ENCODE results near the gene NFIC.
"Not testable (repeated sequence)": the region's sequence is repeated elsewhere in the genome, so short reads cannot be mapped to it uniquely, and the experiment has no call there.

Gene NFIC

GRCh38 chr19:3431760-3432397 lies 65.5 kb downstream of the NFIC start:
- DNase-seq: no peak

- DNase-seq: no peak
These were observed 66.9 kb downstream of the NFIC start for GRCh38 chr19:3433313-3433712.

GRCh38 chr19:3433805-3434540 lies 67.6 kb downstream of the NFIC start:
- DNase-seq: no peak

GRCh38 chr19:3434630-3435553 lies 68.5 kb downstream of the NFIC start:
- DNase-seq: peak; percentile 98

- no peak for DNase-seq
These were observed 73.7 kb downstream of the NFIC start for GRCh38 chr19:3440082-3440481.

- peak; percentile 71 for DNase-seq
These were observed 75.0 kb downstream of the NFIC start for GRCh38 chr19:3441089-3441985.

- DNase-seq: no peak
These were observed 75.6 kb downstream of the NFIC start for GRCh38 chr19:3441986-3442329.

GRCh38 chr19:3442487-3443071 lies 76.2 kb downstream of the NFIC start:
- DNase-seq: no peak

- DNase-seq: peak; percentile 86
These were observed 77.7 kb downstream of the NFIC start for GRCh38 chr19:3443840-3444694.

GRCh38 chr19:3444695-3445234 lies 78.4 kb downstream of the NFIC start:
- DNase-seq: no peak

GRCh38 chr19:3446657-3447056 lies 80.3 kb downstream of the NFIC start:
- not testable (repeated sequence) for DNase-seq

GRCh38 chr19:3448616-3449334 lies 82.4 kb downstream of the NFIC start:
- DNase-seq: no peak

GRCh38 chr19:3450796-3451411 lies 84.5 kb downstream of the NFIC start:
- DNase-seq: peak; percentile 34

- no peak for DNase-seq
These were observed 85.1 kb downstream of the NFIC start for GRCh38 chr19:3451451-3451866.

GRCh38 chr19:3452171-3452941 lies 86.0 kb downstream of the NFIC start:
- DNase-seq: no peak

GRCh38 chr19:3452942-3453214 lies 86.5 kb downstream of the NFIC start:
- not testable (repeated sequence) for DNase-seq

- DNase-seq: no peak
These were observed 87.5 kb downstream of the NFIC start for GRCh38 chr19:3453840-3454239.

GRCh38 chr19:3454656-3455392 lies 88.4 kb downstream of the NFIC start:
- no peak for DNase-seq
